Left lung (tissue), 10 donors: ENCODE measurements around the gene NEIL1. TPM values are rescaled to one million over a fixed set of nuclear protein-coding genes. Genes with fewer than 3 reads are reported as not detected.
A peak's percentile ranks its signal among the peaks of the same experiment; 100 is the strongest.

ENCODE experiments used
- ATAC-seq: fragments of 200-7000 bp; cut with Tn5 transposase; one replicate; pipeline ENCODE4 v1.9.1; 2020; ENCODE audit warnings: moderate library complexity
- DNase-seq, 4 donors: peaks; one replicate each; pipeline ENCODE4 v3.0.0-alpha.2; 2013 to 2020
- H3K27ac ChIP-seq, 2 donors: fragments of 200-600 bp; sonication (generic) in 1 of 2; one replicate each; pipeline versions ENCODE4 v1.5.0 to v1.8.0; 2020 to 2021
- H3K27me3 ChIP-seq, 2 donors: fragments of 200-600 bp; sonication (generic) in 1 of 2; one replicate each; pipeline versions ENCODE4 v1.5.0 to v1.8.0; 2020 to 2021
- H3K36me3 ChIP-seq, 2 donors: fragments of 200-600 bp; sonication (generic) in 1 of 2; one replicate each; pipeline versions ENCODE4 v1.5.0 to v1.8.0; 2020 to 2021
- H3K4me1 ChIP-seq, 2 donors: fragments of 200-600 bp; one replicate each; pipeline ENCODE4 v1.8.0; 2021
- H3K4me3 ChIP-seq, 2 donors: fragments of 200-600 bp; sonication (generic) in 1 of 2; one replicate each; pipeline versions ENCODE4 v1.5.0 to v1.8.0; 2020 to 2021; ENCODE audit warnings: mild to moderate bottlenecking in 1 of 2
- H3K9me3 ChIP-seq, 2 donors: fragments of 200-600 bp; sonication (generic) in 1 of 2; one replicate each; pipeline versions ENCODE4 v1.5.0 to v1.8.0; 2020 to 2021
- intact Hi-C, 2 donors: fragments of 100-400 bp; cut with DNase I; formaldehyde crosslinking; loops; one replicate each; pipeline versions ENCODE4 v1.11.2 to v1.14.2; 2022
- polyA plus RNA-seq, 6 donors: library from polyadenylated mRNA; unstranded; fragments of 120-200 nt; gene quantifications; one replicate each; pipeline ENCODE4 v1.2.1, GENCODE V29; 2013; ENCODE audit not compliant: insufficient read length in 6 of 6
- total RNA-seq, 2 donors: library from RNA; stranded (reverse); fragmentation: NEBNext Ultra II Directional; extraction: Animal tissue kit (Norgen Biotek cat#: 25700); gene quantifications; one replicate each; pipeline ENCODE4 v1.2.1, GENCODE V29; 2021
- TF ChIP-seq, protein P1 (sequence below), 2 donors: fragments of 200-600 bp; sonication (generic) in 1 of 2; IDR thresholded peaks; one replicate each; pipeline versions ENCODE4 v1.5.0 to v1.8.0; 2021; ENCODE audit warnings: antibody characterized with exemption in 2 of 2
- donor health status: DM: no; HTN: yes; CAD: no.
- donor health status: DM: no; HTN: no; CAD: no.

Gene NEIL1
- total and polyA plus RNA-seq, 8 donors: 23.1 to 36.9 (median 31.8) TPM

DNA sequence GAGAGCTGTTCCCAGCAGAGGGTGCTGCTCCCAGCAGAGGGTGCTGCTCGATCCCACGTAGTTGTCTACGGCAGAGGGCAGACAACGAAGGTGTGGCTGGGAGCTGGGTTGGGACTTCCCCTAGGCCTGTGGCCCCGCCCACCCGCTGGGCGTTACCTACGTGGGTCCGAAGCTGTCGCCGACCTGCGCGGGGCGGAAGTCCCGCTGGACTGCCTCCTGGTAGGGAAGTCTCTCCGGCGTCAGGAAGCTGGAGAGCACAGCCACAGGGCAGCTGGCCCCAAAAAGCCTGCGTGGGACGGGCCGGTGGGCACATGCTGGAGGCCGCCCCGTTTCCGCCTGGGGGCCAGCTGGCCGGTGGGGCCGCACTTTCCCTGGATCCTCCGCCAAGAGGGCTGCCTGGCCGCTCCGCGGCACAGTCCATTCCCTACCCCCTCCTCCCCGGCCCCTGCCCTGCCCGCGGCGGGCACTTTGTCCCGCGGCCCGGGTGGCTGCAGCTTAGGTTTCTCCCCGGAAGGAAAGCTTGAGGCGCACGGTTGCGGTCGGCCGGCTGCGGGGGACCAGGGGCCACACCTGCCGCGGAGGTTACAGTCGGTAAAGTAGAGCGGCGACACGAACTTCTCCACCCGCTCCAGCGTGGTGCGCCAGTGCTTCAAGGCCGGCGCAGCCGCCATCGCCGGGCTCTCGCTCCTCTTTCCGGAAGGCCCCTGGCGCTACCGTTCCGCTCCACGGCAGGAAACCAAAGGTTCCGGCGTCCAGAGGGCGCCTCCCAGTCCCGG is 21.3 kb downstream of the NEIL1 start, which contains the start of gene MAN2C1:
TSS of gene MAN2C1 (minus strand) at position 695 of the 776 bp plus-strand sequence. CDS start at position 671, 24 bp downstream.
- ATAC-seq (peak; percentile 97), DNase-seq (peak; percentile 88 to 99 (median 96))
- H3K27me3 ChIP-seq: no peaks in the 10 kb centered on the region
- H3K36me3 ChIP-seq: peaks cover 0 to 67% of the 10 kb centered on the region in 2 donors
- H3K4me1 ChIP-seq: peaks cover 11 to 27% of the 10 kb centered on the region in 2 donors
- H3K9me3 ChIP-seq: no peaks in the 10 kb centered on the region
- peak within 1 kb of the TSS; percentile 80 to 95 for H3K4me3 ChIP-seq
- TF ChIP-seq, protein P1, sequence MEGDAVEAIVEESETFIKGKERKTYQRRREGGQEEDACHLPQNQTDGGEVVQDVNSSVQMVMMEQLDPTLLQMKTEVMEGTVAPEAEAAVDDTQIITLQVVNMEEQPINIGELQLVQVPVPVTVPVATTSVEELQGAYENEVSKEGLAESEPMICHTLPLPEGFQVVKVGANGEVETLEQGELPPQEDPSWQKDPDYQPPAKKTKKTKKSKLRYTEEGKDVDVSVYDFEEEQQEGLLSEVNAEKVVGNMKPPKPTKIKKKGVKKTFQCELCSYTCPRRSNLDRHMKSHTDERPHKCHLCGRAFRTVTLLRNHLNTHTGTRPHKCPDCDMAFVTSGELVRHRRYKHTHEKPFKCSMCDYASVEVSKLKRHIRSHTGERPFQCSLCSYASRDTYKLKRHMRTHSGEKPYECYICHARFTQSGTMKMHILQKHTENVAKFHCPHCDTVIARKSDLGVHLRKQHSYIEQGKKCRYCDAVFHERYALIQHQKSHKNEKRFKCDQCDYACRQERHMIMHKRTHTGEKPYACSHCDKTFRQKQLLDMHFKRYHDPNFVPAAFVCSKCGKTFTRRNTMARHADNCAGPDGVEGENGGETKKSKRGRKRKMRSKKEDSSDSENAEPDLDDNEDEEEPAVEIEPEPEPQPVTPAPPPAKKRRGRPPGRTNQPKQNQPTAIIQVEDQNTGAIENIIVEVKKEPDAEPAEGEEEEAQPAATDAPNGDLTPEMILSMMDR (IDR thresholded peaks at IDR 0.05): peak; percentile 41 to 52
- peak within 1 kb of the TSS; percentile 95 to 98 for H3K27ac ChIP-seq
- intact Hi-C loops: no loop called here

DNA sequence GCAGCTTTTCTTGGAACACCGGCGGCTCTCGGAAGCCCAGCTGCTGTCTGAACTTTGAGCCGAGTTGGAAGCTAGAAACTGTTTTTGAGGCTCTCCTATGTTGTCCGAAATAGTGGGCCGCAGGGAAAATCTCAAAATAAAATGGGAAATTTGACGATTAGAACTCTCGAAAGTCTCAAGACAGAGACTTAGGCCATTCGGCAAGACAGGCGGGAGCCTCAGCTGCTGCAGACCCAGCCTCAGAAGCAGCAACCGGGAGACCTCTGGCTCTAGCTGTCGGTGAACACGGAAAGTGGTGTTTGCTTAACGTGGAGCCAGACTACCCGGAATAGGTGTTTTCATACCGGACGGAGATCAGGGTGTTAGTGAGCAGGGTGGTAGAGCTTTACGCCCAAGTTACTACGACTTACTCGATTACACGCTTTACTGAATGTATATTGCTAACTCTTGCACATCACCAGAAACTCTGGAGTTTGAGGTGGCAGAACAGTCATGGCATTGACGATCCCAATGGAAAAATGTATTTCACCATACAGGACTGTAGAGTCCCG is 21.9 kb downstream of the NEIL1 start:
- peaks cover 0 to 67% of the 10 kb centered on the region in 2 donors for H3K36me3 ChIP-seq
- no peaks in the 10 kb centered on the region for H3K9me3 ChIP-seq
- TF ChIP-seq, protein P1 (IDR thresholded peaks at IDR 0.05): no peak
- peaks cover 11 to 27% of the 10 kb centered on the region in 2 donors for H3K4me1 ChIP-seq
- peak overlapping the region; percentile 95 to 98 for H3K27ac ChIP-seq
- H3K27me3 ChIP-seq: no peaks in the 10 kb centered on the region
- DNase-seq: no peak
- ATAC-seq: peak; percentile 3
- H3K4me3 ChIP-seq: peak overlapping the region; percentile 80 to 95
- intact Hi-C loops: no loop called here

DNA sequence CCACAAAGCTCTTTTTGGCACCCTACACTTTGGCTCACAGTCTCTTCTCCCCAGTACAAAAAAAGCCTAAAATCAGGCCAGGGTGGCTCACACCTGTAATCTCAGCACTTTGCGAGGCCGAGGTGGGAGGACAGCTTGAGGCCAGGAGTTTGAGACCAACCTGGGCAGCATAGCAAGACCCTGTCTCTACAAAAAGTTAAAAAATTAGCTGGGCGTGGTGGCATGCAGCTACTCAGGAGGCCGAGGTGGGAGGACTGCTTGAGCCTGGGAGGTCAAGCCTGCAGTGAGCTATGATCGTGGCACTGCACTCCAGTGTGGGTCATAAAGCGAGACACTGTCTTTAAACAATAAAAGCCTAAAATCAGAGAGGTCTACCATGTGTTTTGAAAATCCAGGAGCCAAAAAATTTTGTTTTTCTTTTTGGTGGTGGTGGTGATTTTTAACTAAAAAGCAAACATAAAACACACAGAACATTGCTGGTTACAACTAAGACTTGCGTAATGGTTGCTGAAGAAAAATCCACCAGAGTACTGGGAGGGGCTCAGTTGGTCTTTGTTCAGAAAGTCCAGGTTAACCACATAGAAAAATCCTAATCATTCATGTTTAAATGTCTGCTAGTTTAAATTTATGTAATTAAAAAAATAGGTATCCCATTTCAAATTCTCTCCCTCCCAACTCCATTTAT is 23.2 kb downstream of the NEIL1 start:
- H3K27me3 ChIP-seq: no peaks in the 10 kb centered on the region
- H3K4me1 ChIP-seq: peaks cover 11 to 27% of the 10 kb centered on the region in 2 donors
- DNase-seq: no peak
- peaks cover 2 to 67% of the 10 kb centered on the region in 2 donors for H3K36me3 ChIP-seq
- no peak overlapping the region for H3K27ac ChIP-seq
- ATAC-seq: no peak
- TF ChIP-seq, protein P1 (IDR thresholded peaks at IDR 0.05): no peak
- intact Hi-C loops: no loop called here
- no peaks in the 10 kb centered on the region for H3K9me3 ChIP-seq
- H3K4me3 ChIP-seq: no peak overlapping the region

GRCh38 chr15:75371486-75371885 is 24.6 kb downstream of the NEIL1 start:
- H3K9me3 ChIP-seq: no peaks in the 10 kb centered on the region
- no peaks in the 10 kb centered on the region for H3K27me3 ChIP-seq
- no peak for ATAC-seq
- peaks cover 11 to 27% of the 10 kb centered on the region in 2 donors for H3K4me1 ChIP-seq
- DNase-seq: no peak
- no peak overlapping the region for H3K4me3 ChIP-seq
- H3K27ac ChIP-seq: no peak overlapping the region
- intact Hi-C loops: no loop called here
- peaks cover 3 to 67% of the 10 kb centered on the region in 2 donors for H3K36me3 ChIP-seq
- TF ChIP-seq, protein P1 (IDR thresholded peaks at IDR 0.05): no peak
